Kidney (tissue), 14 donors: ENCODE data around the gene CLCN2. TPM values are rescaled to one million over a fixed set of nuclear protein-coding genes. Genes with fewer than 3 reads are reported as not detected.

Experiments
- DNase-seq, 5 donors: peaks; one replicate each; pipeline ENCODE4 v3.0.0-alpha.2; 2013 to 2020
- FAIRE-seq: peaks from 2 replicates; lab custom pipeline; 2012; peaks lifted over from hg19 to GRCh38; lab: Jason Lieb, UNC
- H3K27ac ChIP-seq, 2 donors: one replicate each; pipeline ENCODE4 v1.7.0; 2013; ENCODE audit warnings: low read depth in 2 of 2, low read length in 2 of 2, inconsistent platforms in 1 of 2
- H3K27me3 ChIP-seq: one replicate; pipeline ENCODE4 v1.7.1; 2013; ENCODE audit warnings: low read length, inconsistent platforms; ENCODE audit not compliant: control insufficient read depth, insufficient read depth
- H3K36me3 ChIP-seq, 3 donors: one replicate each; pipeline versions ENCODE4 v1.7.0 to v1.7.1; 2013; ENCODE audit warnings: low read length in 3 of 3, control low read depth in 1 of 3, inconsistent platforms in 1 of 3; ENCODE audit not compliant: insufficient read depth in 3 of 3, control insufficient read depth in 2 of 3
- H3K4me1 ChIP-seq, 3 donors: one replicate each; pipeline versions ENCODE4 v1.7.0 to v1.7.1; 2013; ENCODE audit warnings: low read length in 3 of 3, inconsistent platforms in 1 of 3, low read depth in 1 of 3; ENCODE audit not compliant: control insufficient read depth in 2 of 3, insufficient read depth in 2 of 3
- H3K4me3 ChIP-seq, 3 donors: one replicate each; pipeline versions ENCODE4 v1.7.0 to v1.8.1; 2013; ENCODE audit warnings: low read length in 3 of 3, control low read depth in 1 of 3, inconsistent platforms in 1 of 3
- H3K9ac ChIP-seq, 3 donors: one replicate each; pipeline versions ENCODE4 v1.7.0 to v1.7.1; 2013; ENCODE audit warnings: low read length in 3 of 3, control low read depth in 1 of 3, inconsistent platforms in 1 of 3
- H3K9me3 ChIP-seq, 3 donors: one replicate each; pipeline versions ENCODE4 v1.7.0 to v1.7.1; 2013; ENCODE audit warnings: low read length in 3 of 3, control low read depth in 1 of 3, inconsistent platforms in 1 of 3; ENCODE audit not compliant: control insufficient read depth in 2 of 3, insufficient read depth in 1 of 3
- CTCF ChIP-seq: IDR thresholded peaks from 3 replicates; pipeline ENCODE4 v1.5.1; 2012; ENCODE audit warnings: mild to moderate bottlenecking, moderate library complexity, borderline replicate concordance; ENCODE audit not compliant: insufficient read depth; ENCODE audit errors: extremely low read depth
- intact Hi-C: fragments of 100-400 bp; cut with DNase I; formaldehyde crosslinking; loops from one replicate; pipeline ENCODE4 v1.11.1; 2022
- polyA plus RNA-seq: library from polyadenylated mRNA; stranded (reverse); fragments of 350-450 nt; fragmentation: Illumina TruSeq; extraction: RNeasy Lipid Tissue Mini Kit (QIAGEN cat#74804); gene quantifications from one replicate; pipeline ENCODE4 v1.2.3, GENCODE V29; 2014; ENCODE audit warnings: low read depth, low replicate concordance; ENCODE audit not compliant: insufficient read depth
- total RNA-seq: library from RNA; stranded (reverse); fragmentation: NEBNext Ultra II Directional; extraction: Animal tissue kit (Norgen Biotek cat#: 25700); gene quantifications from one replicate; pipeline ENCODE4 v1.2.1, GENCODE V29; 2021
- donor health status: control.
- donor health status: control.
- donor health status: control.
- donor health status: control.
- donor health status: control.
- donor health status: DM: yes; HTN: yes; CAD: no.
- donor health status: Normal renal cell carcinoma (clear cell type).

The CLCN2 gene
- total and polyA plus RNA-seq, 2 donors from 2014 or later: 6.4 to 10.4 TPM

DNA sequence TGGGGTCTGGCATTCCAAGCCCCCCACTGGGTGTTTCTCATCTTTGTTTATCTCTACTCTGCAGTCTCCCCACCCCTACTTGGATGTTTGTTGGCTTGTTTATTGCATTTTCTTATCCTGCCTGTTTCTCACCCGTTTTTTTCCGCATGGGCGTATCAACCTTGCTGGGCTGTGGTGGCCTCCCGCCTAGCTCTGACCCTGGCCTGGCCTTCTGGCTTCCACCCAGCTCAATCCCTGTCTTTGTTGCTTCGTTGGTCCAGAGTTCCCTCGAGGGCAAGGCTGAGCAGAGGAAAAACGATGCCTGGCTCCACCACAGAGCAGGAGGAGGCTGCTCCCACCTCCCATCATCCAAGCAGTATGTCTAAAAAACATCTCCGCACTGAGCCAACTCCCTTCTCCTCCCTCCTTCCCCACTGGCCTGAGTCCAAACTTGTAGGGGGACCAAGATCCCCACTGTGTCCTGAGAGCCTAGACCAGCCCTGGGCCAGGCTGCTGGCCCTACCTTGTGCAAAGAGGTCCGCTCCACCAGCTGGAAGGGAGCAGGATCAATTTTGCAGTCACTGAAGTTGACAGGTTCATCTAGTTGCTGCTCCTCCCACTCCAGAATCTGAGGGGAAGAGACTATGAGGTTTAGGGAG, 9.8 kb downstream of the CLCN2 start:
- Histone ChIP-seq H3K27me3 (no peaks in the 10 kb centered on the region), H3K4me1 (peaks cover 0 to 8% (median 2%) of the 10 kb centered on the region in 3 donors), H3K4me3 (no peak overlapping the region), H3K27ac (peak overlapping the region in 1 of 2 donors; percentile 18), H3K9me3 (no peaks in the 10 kb centered on the region), H3K36me3 (peaks cover 0 to 2% (median 0%) of the 10 kb centered on the region in 3 donors), H3K9ac (no peak overlapping the region)
- TF ChIP-seq CTCF: no peak
- FAIRE-seq: no peak
- intact Hi-C loops: no loop called here
- DNase-seq: peak in 1 of 5 donors; percentile 13

DNA sequence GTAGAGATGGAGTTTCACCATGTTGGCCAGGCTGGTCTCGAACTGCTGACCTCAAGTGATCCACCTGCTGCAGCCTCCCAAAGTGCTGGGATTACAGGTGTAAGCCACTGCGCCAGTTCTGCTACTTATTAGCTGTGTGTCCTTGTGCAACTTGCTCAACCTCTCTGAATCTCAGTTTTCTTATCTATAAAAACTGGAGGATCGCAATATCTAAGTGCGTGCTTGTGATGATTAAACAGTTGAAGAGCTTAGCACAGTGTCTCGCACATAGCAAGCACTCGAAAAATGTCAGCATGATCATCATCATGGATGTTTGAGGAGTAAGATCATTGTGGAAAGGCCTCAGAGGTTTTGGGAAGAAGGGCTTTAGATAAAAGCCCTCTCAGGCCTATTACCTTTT, 10.8 kb downstream of the CLCN2 start:
- Histone ChIP-seq H3K9ac (no peak overlapping the region), H3K27me3 (no peaks in the 10 kb centered on the region), H3K27ac (no peak overlapping the region), H3K4me3 (no peak overlapping the region), H3K9me3 (no peaks in the 10 kb centered on the region), H3K4me1 (peaks cover 0 to 8% (median 4%) of the 10 kb centered on the region in 3 donors), H3K36me3 (peaks cover 0 to 2% (median 0%) of the 10 kb centered on the region in 3 donors)
- FAIRE-seq (no peak), DNase-seq (no peak)
- no peak for TF ChIP-seq CTCF
- intact Hi-C loops: no loop called here

DNA sequence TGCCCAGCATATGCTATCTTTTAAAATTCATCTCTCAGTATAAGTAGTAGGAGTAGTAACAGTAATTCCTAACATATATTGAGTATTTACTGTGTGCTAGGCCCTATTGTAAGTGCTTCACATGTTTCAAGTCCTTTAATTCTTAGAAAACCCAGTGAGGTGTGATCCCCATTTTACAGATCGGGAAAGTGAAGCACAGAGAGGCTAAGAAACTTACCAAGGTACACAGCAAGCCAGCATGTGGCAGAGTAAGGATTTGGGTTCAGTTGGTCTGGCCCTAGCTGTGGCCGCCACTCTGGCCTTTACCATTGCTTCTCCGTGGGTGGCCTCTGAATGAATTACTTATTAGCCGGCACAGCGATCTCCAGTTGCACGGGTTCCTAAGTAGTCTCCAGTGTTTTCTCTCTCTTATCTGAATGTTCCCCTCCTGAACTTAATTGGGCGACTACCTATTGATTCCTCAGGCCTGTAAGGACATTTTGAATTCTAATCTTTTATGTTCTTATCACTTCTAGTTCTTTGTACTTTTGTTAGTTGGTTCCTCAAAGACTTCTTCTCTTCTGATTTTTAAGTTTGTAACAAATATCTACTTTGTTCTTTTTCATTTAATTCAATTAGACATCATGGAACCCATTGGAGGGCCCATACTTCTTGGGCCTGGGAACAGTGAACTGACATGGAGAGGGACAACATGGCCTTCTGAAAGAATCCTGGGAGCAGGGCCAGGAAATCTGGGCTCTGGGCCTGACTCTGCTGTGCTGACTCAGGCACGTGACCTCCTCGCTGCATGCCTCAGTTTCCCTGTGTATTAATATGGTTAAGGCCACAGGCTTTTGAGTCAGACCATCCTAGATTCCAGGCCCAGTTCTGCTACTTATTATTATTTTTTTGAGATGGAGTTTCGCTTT, 11.6 kb downstream of the CLCN2 start:
- Histone ChIP-seq H3K9me3 (no peaks in the 10 kb centered on the region), H3K4me3 (no peak overlapping the region), H3K36me3 (no peaks in the 10 kb centered on the region), H3K27me3 (no peaks in the 10 kb centered on the region), H3K27ac (no peak overlapping the region), H3K9ac (peak overlapping the region in 1 of 3 donors; percentile 15), H3K4me1 (peaks cover 0 to 8% (median 4%) of the 10 kb centered on the region in 3 donors)
- DNase-seq (peak in 3 of 5 donors; percentile 32 to 47 (median 34)), FAIRE-seq (no peak)
- intact Hi-C loops: no loop called here
- TF ChIP-seq CTCF: no peak
